ENCODE data around the gene FAM187B.
"Not testable (repeated sequence)": the region's sequence is repeated elsewhere in the genome, so short reads cannot be mapped to it uniquely, and the experiment has no call there.

Gene FAM187B

GRCh38 chr19:35209646-35210045 lies 18.9 kb downstream of the FAM187B start:
- DNase-seq, result no peak

- no peak for DNase-seq
Observed at GRCh38 chr19:35208121-35208520, 20.4 kb downstream of the FAM187B start.

DNA sequence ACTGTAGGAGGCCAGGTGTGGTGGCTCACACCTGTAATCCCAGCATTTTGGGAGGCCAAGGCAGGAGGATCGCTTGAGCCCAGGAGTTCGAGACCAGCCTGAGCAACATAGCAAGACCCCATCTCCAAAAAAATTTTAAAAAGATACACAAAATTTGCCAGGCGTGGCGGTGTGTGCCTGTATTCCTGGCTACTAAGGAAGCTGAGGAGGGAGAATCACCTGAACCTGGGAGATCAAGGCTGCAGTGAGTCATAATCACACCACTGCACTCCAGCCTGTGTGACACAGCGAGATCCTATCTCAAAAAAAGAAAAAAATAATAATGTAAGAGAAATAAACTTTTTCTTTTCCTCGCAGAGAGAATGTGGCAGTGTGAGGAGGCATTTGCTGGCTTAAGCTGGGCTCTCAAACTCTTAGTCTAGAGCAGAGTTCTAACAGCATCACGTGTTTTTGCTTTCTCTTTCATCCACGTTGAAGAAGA lies 21.1 kb downstream of the FAM187B start:
- DNase-seq, result no peak

DNA sequence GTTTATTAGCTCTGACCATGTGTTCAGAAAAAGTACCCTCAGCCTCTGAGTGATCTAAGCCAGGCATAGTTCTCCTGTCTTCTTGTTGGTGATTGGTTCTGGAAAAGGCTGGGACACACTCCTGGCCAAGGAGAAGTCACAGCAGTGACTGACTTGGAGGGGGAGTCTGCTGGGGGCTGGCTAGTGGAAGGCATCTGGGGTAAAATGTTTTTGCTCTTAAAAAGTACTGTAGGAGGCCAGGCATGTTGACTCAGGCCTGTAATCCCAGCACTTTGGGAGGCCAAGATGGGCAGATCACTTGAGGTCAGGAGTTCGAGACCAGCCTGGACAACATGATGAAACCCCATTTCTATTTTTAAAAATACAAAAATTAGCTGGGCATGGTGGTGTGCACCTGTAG lies 21.7 kb downstream of the FAM187B start:
- no peak for DNase-seq

DNA sequence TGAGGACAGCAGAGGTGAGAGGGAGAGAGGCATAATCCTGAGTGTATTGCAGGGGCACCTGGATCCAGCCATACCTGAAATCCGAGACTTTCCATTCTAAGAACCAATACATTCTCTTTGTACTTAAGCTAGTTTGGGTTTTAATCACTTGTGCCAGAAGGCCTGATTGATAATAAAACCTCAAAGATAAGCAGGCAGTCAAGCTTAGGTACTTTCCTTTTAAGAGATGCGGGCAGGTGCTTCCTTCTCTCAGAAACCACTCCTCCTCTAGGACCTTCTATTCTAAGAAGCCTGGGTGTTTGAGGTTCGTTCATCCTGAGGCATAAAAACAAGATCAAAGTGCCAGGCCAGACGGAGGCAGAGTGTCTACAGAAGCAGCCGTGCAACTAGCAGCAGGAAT lies 22.2 kb downstream of the FAM187B start:
- no peak for DNase-seq

DNA sequence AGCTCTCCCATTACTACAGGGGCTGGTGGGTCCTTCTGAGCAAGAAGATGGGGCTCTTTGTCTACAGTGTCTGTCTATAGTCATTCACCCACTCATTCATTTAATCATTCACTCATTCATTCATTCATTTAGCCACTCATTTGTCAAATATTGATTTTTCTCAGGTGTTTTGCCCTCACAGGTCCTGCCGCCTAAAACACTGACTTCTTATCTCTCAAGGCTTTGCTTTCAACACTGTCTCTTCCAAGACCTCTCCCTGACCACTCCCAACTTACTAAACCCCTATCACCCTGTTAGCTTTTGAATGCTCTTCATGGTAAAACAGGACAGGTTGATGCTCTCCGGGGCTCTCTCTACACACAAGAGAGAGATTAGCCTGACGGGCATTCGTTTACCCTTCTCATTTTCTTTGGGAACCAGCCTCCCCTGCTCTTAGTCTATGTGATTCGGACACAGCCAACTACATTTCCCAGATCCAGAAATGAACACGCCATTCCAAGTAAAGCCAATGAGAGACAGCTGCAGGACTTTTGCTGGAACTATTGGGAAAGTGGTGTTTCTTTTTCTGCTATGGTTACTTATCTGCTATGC lies 22.7 kb downstream of the FAM187B start:
- no peak for DNase-seq

DNA sequence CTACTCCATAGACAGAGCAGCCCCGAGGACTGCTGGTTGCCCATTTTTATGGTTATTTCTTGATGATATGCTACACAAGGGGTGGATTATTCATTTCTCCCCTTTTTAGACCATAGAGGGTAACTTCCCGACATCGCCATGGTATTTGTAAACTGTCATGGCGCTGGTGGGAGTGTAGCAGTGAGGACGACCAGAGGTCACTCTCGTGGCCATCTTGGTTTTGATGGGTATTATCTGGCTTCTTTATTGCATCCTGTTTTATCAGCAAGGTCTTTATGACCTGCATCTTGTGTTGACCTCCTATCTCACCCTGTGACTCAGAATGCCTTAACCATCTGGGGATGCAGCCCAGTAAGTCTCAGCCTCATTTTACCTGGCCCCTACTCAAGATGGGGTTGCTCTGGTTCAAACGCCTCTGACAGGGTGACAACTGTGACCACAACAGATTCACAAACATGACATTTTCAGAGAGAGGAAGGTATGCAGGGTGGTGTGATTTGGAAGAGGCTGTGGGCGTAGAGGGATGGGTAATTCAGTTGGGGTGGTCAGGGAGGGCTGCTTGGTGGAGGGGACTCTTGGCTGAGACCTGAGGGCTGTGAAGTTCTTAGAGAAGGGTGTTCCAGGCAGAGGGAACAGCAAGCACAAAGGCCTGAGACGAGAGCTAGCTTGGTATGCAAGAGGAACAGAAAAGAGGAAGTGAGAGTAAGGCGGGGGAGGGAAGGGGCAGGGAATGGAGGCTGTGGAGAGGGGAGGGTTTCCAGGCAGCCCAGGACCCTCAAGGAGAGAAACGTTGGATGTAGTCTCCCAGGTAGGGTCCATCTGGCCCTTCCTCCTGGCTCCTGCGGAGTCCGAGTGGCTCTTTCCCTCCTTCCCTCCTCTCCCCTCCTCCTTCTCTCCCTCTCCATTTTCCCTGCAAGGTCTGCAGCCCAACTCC lies 23.5 kb downstream of the FAM187B start:
- DNase-seq, result no peak

GRCh38 chr19:35202722-35203688 lies 25.5 kb downstream of the FAM187B start:
- no peak for DNase-seq

- DNase-seq, result no peak
Observed at GRCh38 chr19:35199481-35199880, 29.1 kb downstream of the FAM187B start.

GRCh38 chr19:35196861-35197260 lies 31.7 kb downstream of the FAM187B start:
- not testable (repeated sequence) for DNase-seq

GRCh38 chr19:35195830-35196229 lies 32.7 kb downstream of the FAM187B start:
- DNase-seq, result no peak

GRCh38 chr19:35194012-35194984 lies 34.2 kb downstream of the FAM187B start:
- DNase-seq, result no peak

- DNase-seq, result no peak
Observed at GRCh38 chr19:35184884-35185283, 43.7 kb downstream of the FAM187B start.

GRCh38 chr19:35184267-35184666 lies 44.3 kb downstream of the FAM187B start:
- DNase-seq, result no peak

DNA sequence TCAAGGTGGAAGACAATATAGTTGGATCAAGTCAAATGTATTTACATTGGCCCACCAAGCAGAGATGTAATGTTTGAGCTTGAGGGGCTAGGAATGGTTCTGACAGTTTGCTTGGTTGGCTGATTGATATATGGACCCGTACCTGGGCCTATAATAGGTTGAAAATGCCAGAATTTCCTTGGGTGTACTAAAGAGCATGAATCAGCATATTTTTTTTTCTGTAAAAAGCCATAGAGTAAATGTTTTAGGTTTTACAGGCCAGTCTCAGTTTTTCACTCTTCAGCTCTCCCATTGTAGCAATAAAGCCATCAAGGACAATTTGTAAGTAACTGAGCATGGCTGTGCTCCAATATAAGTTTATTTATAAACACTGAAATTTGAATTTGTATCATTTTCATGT lies 47.2 kb downstream of the FAM187B start:
- DNase-seq, result no peak

DNA sequence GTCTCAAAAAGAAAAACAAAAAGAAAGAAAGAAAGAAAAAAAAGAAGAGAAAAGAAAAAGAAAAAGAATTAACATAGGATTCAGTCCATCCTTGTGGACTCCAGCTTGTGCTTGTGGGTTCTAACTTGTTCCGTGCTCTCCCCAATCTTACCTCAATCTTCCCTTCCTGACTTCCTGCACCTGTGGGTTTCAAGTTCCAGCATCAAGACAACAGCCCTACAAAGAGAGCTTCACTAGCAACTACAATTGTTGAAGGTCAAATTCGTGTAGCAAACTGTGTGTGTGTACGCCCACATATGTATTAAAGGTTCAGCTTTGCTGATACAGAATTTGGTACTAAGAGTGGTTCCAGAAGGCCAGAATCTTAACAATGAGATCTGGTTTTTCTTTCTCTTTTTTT lies 48.7 kb downstream of the FAM187B start:
- no peak for DNase-seq

- DNase-seq, result no peak
Observed at GRCh38 chr19:35178701-35179100, 49.8 kb downstream of the FAM187B start.

DNA sequence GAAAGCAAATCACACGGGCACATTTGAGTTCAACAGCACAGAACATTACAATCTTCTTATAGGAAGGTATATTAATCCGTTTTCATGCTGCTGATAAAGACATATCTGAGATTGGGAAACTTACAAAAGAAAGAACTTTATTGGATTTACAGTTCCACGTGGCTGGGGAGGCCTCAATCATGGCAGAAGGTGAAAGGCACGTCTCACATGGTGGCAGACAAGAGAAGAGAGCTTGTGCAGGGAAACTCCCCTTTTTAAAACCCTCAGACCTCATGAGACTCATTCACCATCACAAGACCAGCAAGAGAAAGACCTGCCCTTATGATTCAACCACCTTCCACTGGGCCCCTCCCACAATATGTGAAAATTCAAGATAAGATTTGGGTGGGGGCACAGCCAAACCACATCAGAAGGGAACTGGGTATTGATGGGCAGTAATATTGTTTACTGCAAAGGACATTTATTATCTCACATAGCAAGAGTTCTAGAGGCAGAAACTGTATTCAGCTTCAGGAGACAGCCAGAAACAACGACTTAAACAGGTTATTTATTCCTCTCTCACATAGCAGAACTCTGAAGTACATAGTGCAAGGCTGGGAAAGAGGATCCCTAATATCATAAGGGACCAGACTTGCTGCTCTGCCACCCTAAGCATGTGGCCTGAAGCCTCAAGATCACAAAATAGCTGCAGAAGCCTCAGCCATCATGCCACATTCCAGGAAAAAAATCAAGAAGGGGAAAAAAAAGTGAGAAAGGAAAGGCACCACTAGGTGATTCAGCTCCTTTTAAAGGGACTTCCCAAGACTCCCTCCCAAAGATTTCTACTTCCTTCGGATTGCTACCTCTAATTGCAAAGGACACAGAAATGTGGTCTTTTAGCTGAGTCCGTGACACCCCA lies 50.9 kb downstream of the FAM187B start:
- DNase-seq, result no peak

- DNase-seq, result no peak
Observed at GRCh38 chr19:35176181-35176570, 52.4 kb downstream of the FAM187B start.

Data from NCI-H1436 treated with DMSO at 0.1 percent for 48 hours (cell line).